ENCODE data around the gene CNN1.

DNA sequence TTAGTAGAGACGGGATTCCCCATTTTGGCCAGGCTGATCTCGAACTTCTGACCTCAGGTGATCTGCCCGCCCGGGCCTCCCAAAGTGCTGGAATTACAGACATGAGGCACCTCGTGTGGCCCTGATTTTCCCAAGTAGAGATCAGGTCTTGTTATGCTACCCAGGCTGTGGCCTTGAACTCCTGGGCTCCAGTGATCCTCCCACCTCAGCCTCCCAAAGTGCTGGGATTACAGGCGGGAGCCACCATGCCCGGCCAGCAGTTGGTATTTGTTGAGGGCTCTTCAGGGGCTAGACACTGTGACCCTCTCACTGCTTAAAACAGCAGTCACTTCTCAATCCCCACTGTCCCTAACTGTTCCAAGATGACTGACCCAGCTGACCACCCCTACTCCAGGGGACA, 49.3 kb upstream of the CNN1 start:
- TF ChIP-seq, protein P1, sequence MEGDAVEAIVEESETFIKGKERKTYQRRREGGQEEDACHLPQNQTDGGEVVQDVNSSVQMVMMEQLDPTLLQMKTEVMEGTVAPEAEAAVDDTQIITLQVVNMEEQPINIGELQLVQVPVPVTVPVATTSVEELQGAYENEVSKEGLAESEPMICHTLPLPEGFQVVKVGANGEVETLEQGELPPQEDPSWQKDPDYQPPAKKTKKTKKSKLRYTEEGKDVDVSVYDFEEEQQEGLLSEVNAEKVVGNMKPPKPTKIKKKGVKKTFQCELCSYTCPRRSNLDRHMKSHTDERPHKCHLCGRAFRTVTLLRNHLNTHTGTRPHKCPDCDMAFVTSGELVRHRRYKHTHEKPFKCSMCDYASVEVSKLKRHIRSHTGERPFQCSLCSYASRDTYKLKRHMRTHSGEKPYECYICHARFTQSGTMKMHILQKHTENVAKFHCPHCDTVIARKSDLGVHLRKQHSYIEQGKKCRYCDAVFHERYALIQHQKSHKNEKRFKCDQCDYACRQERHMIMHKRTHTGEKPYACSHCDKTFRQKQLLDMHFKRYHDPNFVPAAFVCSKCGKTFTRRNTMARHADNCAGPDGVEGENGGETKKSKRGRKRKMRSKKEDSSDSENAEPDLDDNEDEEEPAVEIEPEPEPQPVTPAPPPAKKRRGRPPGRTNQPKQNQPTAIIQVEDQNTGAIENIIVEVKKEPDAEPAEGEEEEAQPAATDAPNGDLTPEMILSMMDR (CRISPR knock-in tag; IDR thresholded peaks at IDR 0.05), result no peak
- no peak for TF ChIP-seq GATAD1 (CRISPR knock-in tag; IDR thresholded peaks at IDR 0.05)
- no peak for TF ChIP-seq KAT2B (IDR thresholded peaks at IDR 0.05; ENCODE audit: borderline replicate concordance, low read depth, low read length)
- TF ChIP-seq, protein P2, sequence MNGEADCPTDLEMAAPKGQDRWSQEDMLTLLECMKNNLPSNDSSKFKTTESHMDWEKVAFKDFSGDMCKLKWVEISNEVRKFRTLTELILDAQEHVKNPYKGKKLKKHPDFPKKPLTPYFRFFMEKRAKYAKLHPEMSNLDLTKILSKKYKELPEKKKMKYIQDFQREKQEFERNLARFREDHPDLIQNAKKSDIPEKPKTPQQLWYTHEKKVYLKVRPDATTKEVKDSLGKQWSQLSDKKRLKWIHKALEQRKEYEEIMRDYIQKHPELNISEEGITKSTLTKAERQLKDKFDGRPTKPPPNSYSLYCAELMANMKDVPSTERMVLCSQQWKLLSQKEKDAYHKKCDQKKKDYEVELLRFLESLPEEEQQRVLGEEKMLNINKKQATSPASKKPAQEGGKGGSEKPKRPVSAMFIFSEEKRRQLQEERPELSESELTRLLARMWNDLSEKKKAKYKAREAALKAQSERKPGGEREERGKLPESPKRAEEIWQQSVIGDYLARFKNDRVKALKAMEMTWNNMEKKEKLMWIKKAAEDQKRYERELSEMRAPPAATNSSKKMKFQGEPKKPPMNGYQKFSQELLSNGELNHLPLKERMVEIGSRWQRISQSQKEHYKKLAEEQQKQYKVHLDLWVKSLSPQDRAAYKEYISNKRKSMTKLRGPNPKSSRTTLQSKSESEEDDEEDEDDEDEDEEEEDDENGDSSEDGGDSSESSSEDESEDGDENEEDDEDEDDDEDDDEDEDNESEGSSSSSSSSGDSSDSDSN (CRISPR knock-in tag; IDR thresholded peaks at IDR 0.05), result no peak

All from HepG2 (cell line).